ENCODE data around the gene MRPS23. TPM values are rescaled to one million over a fixed set of nuclear protein-coding genes. Genes with fewer than 3 reads are reported as not detected.
A peak's percentile ranks its signal among the peaks of the same experiment; 100 is the strongest.

Gene MRPS23
- total and polyA plus RNA-seq, 2 of the 13 experiments (the other 11 are each of a cell fraction or from before 2014, with no cell fraction given) = 63.2 to 181 TPM

- TF ChIP-seq, protein P1, sequence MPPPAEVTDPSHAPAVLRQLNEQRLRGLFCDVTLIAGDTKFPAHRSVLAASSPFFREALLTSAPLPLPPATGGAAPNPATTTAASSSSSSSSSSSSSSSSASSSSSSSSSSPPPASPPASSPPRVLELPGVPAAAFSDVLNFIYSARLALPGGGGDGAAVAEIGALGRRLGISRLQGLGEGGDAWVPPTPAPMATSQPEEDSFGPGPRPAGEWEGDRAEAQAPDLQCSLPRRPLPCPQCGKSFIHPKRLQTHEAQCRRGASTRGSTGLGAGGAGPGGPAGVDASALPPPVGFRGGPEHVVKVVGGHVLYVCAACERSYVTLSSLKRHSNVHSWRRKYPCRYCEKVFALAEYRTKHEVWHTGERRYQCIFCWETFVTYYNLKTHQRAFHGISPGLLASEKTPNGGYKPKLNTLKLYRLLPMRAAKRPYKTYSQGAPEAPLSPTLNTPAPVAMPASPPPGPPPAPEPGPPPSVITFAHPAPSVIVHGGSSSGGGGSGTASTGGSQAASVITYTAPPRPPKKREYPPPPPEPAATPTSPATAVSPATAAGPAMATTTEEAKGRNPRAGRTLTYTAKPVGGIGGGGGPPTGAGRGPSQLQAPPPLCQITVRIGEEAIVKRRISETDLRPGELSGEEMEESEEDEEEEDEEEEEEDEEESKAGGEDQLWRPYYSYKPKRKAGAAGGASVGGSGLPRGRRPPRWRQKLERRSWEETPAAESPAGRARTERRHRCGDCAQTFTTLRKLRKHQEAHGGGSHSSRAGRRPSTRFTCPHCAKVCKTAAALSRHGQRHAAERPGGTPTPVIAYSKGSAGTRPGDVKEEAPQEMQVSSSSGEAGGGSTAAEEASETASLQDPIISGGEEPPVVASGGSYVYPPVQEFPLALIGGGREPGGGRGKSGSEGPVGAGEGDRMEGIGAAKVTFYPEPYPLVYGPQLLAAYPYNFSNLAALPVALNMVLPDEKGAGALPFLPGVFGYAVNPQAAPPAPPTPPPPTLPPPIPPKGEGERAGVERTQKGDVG (CRISPR knock-in tag; IDR thresholded peaks at IDR 0.05; ENCODE audit: borderline replicate concordance) = 0 out of 2 replicates have a peak, but pooled peaks have one; percentile 10
- peak; percentile 89 for TF ChIP-seq TAF1 (CRISPR knock-in tag; IDR thresholded peaks at IDR 0.05)
- TF ChIP-seq ZNF34 (CRISPR knock-in tag; IDR thresholded peaks at IDR 0.05; ENCODE audit: borderline replicate concordance) = no peak
- TF ChIP-seq JARID2 (CRISPR knock-in tag; IDR thresholded peaks at IDR 0.05; ENCODE audit: insufficient replicate concordance) = peak; percentile 88
- TF ChIP-seq SRSF9 (IDR thresholded peaks at IDR 0.05; ENCODE audit: borderline replicate concordance, insufficient read depth, low read depth, low read length, poor library complexity, severe bottlenecking) = no peak
- peak; percentile 88 for TF ChIP-seq KLF6 (CRISPR knock-in tag; IDR thresholded peaks at IDR 0.05)
- 0 out of 2 replicates have a peak, but pooled peaks have one; percentile 49 for TF ChIP-seq ONECUT2 (CRISPR knock-in tag; IDR thresholded peaks at IDR 0.05)
- TF ChIP-seq ZNF615 (CRISPR knock-in tag; IDR thresholded peaks at IDR 0.05; ENCODE audit: borderline replicate concordance) = no peak
- TF ChIP-seq RBFOX2 (IDR thresholded peaks at IDR 0.05; ENCODE audit: low read depth, low read length) = peak; percentile 91
- TF ChIP-seq ZNF530 (CRISPR knock-in tag; IDR thresholded peaks at IDR 0.05; ENCODE audit: low read depth) = peak; percentile 50; the same call in 1 of the 2 replicates
- no peak for TF ChIP-seq CENPX (CRISPR knock-in tag; IDR thresholded peaks at IDR 0.05)
- peak; percentile 60 for TF ChIP-seq IKZF5 (CRISPR knock-in tag; IDR thresholded peaks at IDR 0.05)
- TF ChIP-seq HNRNPLL (IDR thresholded peaks at IDR 0.05; ENCODE audit: low read depth, low read length, poor library complexity, severe bottlenecking) = no peak
- no peak; the same call in none of the 2 replicates for TF ChIP-seq ZNF33B (CRISPR knock-in tag; IDR thresholded peaks at IDR 0.05)
- TF ChIP-seq NR2F6 (IDR thresholded peaks at IDR 0.05) = no peak; the same call in 1 of the 2 replicates
- TF ChIP-seq NR2F6 (CRISPR knock-in tag; IDR thresholded peaks at IDR 0.05) = peak; percentile 81
- TF ChIP-seq, protein P2, sequence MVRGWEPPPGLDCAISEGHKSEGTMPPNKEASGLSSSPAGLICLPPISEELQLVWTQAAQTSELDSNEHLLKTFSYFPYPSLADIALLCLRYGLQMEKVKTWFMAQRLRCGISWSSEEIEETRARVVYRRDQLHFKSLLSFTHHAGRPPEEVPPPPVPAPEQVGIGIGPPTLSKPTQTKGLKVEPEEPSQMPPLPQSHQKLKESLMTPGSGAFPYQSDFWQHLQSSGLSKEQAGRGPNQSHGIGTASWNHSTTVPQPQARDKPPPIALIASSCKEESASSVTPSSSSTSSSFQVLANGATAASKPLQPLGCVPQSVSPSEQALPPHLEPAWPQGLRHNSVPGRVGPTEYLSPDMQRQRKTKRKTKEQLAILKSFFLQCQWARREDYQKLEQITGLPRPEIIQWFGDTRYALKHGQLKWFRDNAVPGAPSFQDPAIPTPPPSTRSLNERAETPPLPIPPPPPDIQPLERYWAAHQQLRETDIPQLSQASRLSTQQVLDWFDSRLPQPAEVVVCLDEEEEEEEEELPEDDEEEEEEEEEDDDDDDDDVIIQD (CRISPR knock-in tag; IDR thresholded peaks at IDR 0.05; ENCODE audit: low read depth) = no peak
- TF ChIP-seq KMT2A (CRISPR knock-in tag; IDR thresholded peaks at IDR 0.05) = peak; percentile 78
- TF ChIP-seq MED13 (CRISPR knock-in tag; IDR thresholded peaks at IDR 0.05) = peak; percentile 52; the same call in 1 of the 2 replicates
- TF ChIP-seq, protein P3, sequence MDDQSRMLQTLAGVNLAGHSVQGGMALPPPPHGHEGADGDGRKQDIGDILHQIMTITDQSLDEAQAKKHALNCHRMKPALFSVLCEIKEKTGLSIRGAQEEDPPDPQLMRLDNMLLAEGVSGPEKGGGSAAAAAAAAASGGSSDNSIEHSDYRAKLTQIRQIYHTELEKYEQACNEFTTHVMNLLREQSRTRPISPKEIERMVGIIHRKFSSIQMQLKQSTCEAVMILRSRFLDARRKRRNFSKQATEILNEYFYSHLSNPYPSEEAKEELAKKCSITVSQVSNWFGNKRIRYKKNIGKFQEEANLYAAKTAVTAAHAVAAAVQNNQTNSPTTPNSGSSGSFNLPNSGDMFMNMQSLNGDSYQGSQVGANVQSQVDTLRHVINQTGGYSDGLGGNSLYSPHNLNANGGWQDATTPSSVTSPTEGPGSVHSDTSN (CRISPR knock-in tag; IDR thresholded peaks at IDR 0.05; ENCODE audit: borderline replicate concordance) = peak; percentile 82; the same call in 1 of the 2 replicates
- TF ChIP-seq ELF3 (CRISPR knock-in tag; IDR thresholded peaks at IDR 0.05) = peak; percentile 88
- 0 out of 2 replicates have a peak, but pooled peaks have one; percentile 44 for TF ChIP-seq ZNF644 (CRISPR knock-in tag; IDR thresholded peaks at IDR 0.05; ENCODE audit: low read depth)
- TF ChIP-seq AGO2 (optimal IDR thresholded peaks at IDR 0.05; ENCODE audit: low read depth, low read length) = peak; percentile 94
Observed at GRCh38 chr17:57861790-57862693, 12.2 kb upstream of the MRPS23 start (continued).

Measured in HepG2 (cell line).